ENCODE results near the gene CCL23.

CCL23 gene

DNA sequence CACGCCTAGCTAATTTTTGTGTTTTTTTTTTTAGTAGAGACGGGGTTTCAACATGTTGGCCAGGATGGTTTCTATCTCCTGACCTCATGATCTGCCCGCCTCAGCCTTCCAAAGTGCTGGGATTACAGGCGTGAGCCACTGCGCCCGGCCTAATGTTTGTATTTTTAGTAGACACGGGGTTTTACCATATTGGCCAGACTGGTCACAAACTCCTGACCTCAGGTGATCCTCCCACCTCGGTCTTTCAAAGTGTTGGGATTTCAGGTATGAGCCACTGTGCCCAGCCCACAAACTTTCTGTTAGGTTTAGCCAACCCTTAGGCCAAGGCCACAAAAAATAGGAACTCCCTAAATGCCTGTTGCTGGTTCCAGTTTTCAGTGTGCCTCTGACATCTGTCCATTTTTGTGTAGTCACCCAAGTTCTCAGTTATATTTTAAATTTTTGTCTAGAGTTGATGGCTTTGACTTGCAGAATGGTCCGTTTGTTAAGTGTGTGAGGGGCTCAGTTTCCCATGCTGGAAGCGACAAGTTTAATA, 49.2 kb downstream of the CCL23 start:
- DNase-seq = no peak

DNA sequence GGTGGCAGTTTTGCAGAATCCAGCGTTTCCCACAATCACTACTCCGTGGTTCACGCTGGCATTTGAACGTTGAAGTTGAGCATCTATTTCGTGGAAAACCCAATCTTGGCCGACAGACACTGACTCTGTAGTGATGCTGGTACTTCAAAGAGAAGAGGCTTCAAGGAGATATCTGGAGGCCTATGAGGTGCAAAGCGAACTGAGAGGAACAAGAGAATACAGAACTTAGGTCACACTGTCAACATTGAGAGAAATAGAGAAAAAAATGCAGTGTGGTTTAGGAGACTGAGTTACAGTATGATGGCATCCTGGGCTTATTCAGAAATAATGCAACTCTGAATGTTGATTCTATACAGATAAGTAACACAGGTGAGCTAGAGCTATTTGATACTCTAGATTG, 52.5 kb downstream of the CCL23 start:
- DNase-seq = no peak

DNA sequence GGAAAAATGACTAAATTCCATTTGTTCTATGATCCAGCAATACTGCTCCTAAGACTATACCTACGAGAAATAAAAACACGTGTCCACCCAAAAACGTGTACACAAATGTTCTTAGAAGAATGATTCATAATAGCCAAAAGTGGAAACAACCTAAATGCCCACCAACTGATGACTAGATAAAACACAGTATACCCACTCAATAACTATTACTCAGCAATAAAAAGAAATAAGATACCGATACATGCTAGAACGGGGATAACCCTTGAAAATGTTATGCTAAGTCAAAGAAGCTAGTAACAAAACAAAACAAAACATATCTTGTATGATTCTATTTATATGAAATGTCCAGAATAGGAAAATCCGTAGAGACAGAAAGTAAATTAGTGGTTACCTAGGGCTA, 54.1 kb downstream of the CCL23 start:
- DNase-seq = no peak

All from activated CD4-positive, alpha-beta T cell treated with anti-CD3 and anti-CD28 coated beads, Interleukin-2, amount 50 U/mL, for 48 hours (primary cell).